Activated CD4-positive, alpha-beta T cell treated with anti-CD3 and anti-CD28 coated beads for 1 hour (primary cell): Measurements from ENCODE around the gene MAP3K1.

Source experiments
- DNase-seq: peaks from one replicate; pipeline ENCODE4 v3.0.0-alpha.2; 2020

Gene MAP3K1

DNA sequence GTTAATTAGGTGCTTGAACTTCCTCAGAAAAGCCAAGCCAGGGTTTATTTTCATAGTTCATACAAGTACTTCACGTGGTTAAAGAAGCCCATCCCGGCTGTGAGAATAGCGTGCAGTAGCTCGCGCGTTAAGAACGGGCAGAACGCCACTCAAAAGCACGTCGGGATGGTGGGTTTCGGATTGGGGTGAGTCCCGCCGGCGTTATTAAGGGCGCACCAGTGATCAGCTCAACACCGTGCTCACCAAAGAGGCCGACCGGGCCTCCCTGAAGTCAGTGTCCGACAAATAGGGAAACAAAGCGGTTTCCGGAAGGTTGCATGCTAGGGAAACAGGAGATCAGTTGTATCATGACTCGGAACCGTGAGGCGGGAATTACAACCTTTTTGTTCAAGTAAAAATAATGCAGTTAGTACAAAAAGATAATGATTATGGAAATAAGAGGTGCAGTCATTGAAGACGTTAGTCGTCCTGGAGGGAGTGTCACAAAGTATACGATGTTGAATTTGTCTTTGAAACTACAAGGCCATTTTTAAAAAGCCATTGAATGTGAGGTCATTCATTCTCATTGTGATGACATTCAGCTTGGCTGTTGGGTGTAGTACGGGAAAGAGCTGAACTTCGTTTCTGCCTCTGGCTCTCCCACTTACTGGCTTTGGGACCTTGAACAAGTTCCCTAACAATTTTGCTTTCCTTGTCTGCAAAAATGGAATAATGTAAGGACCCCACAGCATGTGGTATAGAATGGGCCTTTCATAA lies 95.0 kb downstream of the MAP3K1 start:
- DNase-seq = no peak

DNA sequence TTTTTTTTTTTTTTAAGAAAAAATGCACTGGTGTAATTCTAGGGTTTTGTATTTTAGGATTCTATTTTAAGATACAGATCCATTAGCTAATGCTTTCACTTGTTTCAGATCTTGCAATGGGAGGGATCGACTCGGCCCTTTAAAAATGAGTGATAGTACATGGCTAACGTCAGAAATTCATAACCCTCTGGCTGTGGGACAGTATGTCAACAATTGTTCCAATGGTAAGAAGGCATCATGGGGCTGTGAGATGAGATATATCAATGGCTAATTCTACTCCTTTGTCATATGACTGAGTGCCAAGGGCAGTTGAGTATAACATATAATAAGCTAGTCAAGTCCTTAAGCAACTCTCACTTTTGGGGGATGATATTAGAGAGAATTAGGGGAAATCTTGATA lies 98.4 kb downstream of the MAP3K1 start:
- DNase-seq = no peak

DNA sequence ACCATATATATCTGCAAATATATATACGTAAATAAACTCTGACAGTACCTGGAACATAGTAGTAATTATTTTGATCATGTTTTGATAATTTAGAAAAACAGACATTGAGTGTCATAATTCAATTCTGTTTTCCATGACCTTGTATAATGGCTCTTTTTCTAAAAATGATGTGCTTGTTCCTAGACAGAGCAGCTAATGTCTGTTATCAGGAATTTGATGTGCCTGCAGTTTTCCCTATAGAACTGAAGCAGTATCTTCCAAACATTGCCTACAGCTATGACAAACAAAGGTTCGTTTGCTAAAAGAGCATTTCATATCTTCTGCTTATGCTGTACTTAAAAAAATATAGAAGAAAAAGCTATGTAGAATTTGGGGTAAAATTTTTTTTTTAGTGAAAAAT lies 99.3 kb downstream of the MAP3K1 start:
- DNase-seq = no peak

DNA sequence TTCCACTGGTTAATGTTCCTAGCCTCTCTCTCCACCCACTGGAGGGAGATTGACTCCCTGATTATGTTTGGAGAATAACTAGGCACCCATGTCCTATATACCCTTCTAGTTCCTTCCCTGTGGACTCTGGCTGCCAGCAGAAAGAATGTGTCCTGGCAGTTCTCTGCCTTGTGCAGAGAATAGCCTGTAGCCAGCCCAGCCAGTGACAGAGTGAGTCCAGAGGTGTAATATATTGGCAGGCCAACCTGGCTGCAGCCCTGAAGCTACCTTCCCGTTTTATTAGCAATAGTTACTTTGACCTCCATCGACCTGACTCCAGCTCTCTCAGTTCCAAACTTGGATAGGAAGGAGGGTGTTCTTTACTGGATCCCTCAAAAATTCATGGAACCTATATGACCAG lies 102.2 kb downstream of the MAP3K1 start:
- no peak for DNase-seq

DNA sequence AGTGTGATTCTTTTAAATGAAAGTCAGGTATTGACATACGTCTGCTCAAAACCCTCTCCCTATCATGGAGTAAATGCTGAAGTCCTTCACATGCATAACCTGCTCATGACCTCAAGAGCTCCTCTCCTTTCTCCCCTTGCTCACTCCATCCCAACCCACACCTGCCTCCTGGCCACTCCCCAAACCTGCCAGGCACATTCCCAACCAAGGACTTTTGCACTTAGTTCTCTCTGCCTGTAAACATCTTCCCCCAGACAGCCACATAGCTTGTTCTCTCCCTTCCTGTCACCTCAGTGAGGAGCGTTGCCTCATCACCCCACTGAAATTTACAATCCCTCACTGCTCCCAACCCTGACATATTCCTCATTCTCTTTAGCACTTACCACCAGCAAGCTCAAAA lies 102.7 kb downstream of the MAP3K1 start:
- DNase-seq = no peak

DNA sequence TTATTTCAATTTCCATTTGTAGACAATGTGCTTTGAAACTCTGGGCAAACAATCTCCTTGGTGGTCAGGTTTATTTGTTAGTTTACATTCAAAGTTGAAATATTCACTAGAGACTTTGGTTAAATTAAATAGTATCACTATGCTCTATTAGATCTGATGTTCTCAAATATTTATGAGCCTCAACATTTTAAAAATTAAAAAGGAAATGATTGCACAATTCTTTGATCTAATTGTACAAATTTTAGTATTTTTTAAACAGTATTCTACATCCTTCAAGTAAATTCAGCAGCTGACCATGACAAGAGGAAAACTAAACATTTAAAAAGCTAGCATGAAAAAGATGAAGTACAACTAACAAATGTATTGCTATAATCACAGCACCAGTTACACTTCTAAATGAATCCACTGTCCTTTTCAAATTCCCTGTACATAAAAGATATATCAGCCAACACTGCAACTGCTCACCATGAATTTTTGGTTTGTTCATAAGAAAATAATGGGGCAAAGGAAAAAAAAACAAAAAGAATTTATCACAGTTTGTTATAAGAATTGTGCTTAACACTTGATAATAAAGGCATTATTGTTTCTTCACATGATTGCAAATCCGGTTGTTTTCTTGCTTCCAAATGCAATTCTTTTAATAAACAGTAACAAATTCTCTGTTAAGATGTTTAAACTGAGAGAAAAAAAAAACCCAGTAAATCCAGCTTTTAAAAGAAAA lies 104.8 kb downstream of the MAP3K1 start:
- no peak for DNase-seq

DNA sequence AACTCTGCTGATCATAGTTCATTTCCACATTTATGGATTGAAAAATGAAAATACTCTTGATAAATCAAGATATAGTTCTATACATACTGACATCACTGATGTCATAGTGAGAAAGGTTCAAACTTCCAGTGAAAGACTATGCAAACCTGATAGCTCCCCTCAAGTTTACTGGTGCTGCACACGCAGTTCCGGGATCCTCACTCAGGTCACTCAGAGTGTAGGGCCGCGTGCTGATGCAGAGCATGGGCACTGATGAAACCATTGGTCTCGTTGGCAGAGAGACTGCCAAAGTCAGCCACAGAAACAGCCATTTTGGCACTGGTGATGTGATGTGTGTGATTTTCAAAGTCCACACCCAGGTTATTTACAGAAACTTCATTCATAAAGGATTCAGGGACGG lies 107.6 kb downstream of the MAP3K1 start:
- no peak for DNase-seq

DNA sequence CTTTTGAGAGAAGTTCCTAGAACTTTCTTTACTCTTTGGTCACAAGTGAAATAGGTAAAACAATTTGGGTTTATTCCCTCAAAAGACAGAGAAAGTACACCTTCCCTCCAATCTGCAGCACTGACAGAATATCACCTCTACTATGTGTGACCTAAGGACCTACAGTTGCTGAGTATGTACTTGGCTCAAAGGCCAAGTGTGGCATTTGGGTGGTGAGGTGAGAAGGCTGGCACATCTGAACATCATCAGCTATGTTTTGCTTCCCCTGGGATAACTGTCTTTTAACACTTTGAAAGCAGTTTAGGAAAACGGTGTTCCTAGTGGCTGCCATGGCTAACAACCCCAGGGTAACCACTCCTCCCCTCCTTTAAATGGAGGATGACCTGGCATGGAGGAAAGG lies 119.0 kb downstream of the MAP3K1 start:
- no peak for DNase-seq

DNA sequence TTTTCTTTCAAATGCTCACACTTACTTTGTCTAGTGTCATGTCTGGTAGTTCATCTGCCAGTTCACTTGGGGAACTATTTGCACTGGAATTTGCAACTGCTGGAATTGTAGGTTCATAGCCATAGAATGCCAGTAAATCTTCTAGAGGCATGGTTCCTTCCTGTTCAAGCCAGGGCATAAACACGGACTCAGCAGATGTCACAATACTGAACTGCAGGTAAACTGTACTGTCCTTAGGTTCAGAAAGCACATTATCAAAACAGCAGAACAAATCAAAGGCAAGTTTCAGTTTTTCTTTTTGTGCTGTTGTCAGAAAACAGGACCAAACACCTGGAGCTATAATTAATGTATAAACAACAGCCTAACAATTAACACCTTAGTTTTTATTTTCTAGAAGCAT lies 123.5 kb downstream of the MAP3K1 start:
- no peak for DNase-seq

DNA sequence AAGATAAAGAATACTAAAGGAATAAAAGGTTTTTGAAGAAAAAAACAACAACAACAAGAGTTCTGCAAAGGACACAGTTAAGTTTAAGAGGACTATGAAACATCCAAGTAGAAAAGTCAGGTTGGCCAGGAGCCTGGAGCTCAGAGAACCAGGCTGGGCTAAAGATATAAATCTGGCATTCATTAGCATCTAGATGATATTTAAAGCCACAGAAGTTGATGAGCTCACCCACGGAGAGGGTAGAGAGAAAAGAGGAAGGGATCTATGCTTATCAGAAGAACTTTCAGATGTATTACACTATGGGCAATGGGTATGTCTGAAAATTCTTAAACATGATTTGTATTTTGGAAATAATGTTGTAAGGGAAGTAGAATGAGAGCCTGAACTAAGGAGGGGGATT lies 126.6 kb downstream of the MAP3K1 start:
- no peak for DNase-seq
